Activated CD4-positive, alpha-beta T cell treated with anti-CD3 and anti-CD28 coated beads for 48 hours (primary cell): Measurements from ENCODE around the gene SLC16A8.
"Not testable (repeated sequence)": the region's sequence is repeated elsewhere in the genome, so short reads cannot be mapped to it uniquely, and the experiment has no call there.

ENCODE experiments used
- DNase-seq: peaks from one replicate; pipeline ENCODE4 v3.0.0-alpha.2; 2020

SLC16A8 gene

DNA sequence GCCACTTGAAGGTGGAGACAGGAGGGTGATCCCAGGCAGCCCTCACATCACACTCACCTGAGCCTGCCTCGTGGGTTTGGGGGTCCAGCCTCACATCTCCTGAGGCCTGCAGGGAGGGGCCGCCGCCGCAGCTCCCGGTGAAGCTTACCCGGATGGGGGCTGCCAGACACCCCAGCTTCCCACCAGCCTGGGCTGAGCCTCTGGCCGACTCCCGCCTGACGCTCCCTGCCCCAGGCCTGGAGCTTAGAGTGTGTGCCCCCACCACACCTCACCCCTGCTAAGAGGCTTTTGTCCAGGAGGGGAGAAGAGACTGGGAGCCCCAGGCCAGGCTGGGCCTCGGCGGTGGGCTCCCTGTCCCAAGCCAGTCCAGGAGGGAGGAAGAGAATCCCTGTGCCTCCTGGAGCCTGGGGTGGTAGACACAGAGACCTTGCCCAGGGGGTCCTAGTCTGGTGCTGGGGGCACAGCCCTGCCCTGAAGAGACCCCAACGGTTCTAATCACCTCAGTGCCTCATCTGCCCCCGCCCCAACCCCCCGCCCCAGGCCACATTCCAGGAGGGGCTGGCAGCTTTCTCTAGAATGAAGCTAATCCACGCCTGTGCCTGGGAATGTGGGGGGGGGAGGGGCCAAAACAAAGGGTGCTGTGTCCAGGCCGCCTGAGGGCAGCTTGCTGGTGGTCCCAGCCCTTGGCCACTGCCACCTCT lies at the start of gene SLC16A8:
SLC16A8 (minus strand) TSS at position 254 of the 701 bp plus-strand sequence. CDS start 1,311 bp downstream, outside the sequence.
- no peak for DNase-seq

DNA sequence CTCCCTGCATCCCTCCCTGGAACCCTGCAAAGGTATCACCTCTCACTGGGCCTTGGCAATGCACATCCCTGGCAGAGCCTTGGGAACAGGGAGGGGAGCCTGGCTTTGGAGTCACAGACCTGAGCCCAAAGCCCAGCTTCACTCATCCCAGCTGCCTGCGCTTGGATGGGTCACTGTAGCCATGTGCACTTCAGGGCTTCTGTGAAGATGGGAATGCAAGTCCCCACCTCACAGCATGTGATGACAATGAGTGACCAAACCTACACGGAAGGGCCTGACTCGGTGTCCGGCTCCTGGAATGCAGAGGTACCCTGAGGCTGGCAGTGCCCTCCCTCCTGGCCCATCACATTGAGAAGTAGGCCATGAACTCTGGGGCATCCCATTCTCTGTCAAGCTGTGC lies 49.3 kb upstream of the SLC16A8 start:
- no peak for DNase-seq

DNA sequence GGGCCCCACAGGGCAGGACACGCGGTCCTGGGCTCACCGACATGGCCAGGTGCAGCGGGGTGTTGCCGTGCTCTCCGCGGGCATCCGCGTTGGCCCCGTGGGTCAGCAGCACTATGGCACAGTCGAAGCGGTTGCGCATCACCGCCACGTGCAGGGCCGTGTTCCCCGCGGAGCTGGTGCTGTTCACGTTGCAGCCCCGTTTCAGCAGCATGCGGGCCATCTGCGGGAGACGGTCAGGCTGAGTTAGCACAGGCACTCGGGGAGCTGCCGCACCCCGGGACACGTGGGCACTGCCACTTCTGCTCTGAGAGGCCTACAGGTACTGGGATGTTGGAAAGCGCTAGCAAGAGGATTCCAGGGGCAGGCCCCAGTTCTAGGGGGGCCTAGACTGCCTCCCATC lies 48.8 kb upstream of the SLC16A8 start:
- DNase-seq: no peak

GRCh38 chr22:38132136-38132535 lies 48.2 kb upstream of the SLC16A8 start:
- DNase-seq: no peak

DNA sequence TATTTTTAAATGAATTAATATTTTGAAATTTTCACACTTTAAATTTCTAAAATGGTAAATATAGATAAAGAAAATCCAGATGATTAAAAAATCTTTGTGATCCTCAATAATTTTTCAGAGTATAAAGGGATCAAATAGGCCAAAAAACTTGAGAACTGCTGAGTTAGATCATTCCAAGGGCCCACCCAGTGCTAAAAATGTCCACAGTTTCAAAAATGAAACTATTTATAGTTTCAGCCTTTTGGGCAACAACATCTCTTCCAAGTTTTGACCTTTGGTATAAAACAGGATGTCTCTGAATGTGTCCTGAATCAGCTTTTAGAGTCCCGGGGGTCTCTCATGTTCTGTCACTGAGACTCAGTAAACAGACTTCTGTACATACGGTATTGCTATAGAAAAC lies 47.4 kb upstream of the SLC16A8 start:
- DNase-seq: no peak

GRCh38 chr22:38129856-38130255 lies 45.9 kb upstream of the SLC16A8 start:
- DNase-seq: no peak

GRCh38 chr22:38129021-38129420 lies 45.0 kb upstream of the SLC16A8 start:
- DNase-seq: no peak

- no peak for DNase-seq
Observed at GRCh38 chr22:38127869-38128268, 43.9 kb upstream of the SLC16A8 start.

DNA sequence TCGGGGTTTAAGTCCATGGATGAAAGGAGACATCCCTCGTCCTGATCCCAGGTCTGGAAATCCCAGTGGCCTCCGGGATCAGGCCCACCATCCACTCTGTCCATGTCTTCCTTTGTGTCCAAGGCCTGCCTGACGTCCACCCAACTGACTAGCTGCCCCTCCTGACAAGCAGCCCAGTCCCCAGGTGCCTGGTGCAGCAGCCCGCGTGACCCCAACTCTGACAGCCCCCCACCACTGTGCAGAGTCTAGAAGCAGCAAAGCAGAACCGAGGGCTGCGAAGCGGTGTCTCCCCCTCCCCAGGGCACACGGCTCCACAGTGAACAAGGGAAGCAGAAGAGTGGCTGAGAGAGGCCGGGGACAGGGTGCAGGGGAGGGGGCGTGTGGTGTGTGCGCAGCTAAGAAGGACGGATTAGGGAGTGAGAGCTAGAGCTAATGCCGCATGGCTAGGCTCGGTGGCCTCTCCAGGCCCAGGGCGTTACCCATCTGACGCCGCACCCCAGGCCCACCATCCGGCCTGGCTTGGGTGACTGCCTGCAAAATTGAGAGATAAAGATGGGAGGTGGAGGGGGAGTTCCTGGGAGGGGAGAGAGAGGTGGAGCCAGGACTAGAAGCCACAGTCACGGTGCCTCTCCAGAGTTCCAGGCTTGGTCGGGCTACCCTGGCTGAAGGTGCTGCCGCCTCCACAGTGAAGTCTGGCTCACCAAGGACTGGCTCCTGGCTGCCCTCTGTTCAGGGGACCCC lies 43.1 kb upstream of the SLC16A8 start:
- no peak for DNase-seq

- DNase-seq: no peak
Observed at GRCh38 chr22:38125751-38126201, 41.8 kb upstream of the SLC16A8 start.

DNA sequence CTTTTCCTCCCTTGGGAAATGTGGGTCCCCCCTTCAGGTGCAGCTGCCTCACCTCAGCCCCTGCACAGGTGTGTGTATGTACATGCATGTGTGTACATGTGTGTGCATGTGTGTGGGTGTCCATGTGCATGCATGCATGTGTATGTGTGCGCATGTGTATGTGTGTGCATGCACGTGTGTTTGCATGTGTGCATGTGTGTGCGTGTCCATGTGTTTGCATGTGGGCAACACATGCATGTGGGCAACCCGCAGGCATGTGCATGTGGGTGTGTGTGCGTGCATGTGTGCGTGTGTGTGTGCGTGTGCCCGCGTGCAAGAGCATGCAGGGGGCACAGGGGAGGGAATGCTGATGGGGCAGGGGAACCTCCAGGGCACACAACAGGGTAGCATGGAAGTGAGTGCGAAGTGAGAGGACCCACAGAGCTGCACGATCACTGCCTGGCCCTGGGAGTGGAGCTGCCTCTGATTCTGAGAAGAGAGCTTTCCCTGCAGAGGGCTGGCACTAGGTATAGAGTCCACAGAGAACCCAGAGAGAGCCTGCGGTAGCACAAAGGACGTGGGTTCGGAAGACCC lies 41.1 kb upstream of the SLC16A8 start:
- DNase-seq: no peak

GRCh38 chr22:38124236-38124974 lies 40.4 kb upstream of the SLC16A8 start:
- DNase-seq: no peak

GRCh38 chr22:38122616-38123015 lies 38.6 kb upstream of the SLC16A8 start:
- DNase-seq: no peak

GRCh38 chr22:38120359-38121110 lies 36.6 kb upstream of the SLC16A8 start:
- no peak for DNase-seq

- not testable (repeated sequence) for DNase-seq
Observed at GRCh38 chr22:38118747-38119146, 34.8 kb upstream of the SLC16A8 start.

- no peak for DNase-seq
Observed at GRCh38 chr22:38118182-38118581, 34.2 kb upstream of the SLC16A8 start.

- not testable (repeated sequence) for DNase-seq
Observed at GRCh38 chr22:38117556-38117955, 33.6 kb upstream of the SLC16A8 start.

- no peak for DNase-seq
Observed at GRCh38 chr22:38115423-38116205, 31.6 kb upstream of the SLC16A8 start.

GRCh38 chr22:38114484-38115398 lies 30.8 kb upstream of the SLC16A8 start:
- DNase-seq: peak; percentile 86

DNA sequence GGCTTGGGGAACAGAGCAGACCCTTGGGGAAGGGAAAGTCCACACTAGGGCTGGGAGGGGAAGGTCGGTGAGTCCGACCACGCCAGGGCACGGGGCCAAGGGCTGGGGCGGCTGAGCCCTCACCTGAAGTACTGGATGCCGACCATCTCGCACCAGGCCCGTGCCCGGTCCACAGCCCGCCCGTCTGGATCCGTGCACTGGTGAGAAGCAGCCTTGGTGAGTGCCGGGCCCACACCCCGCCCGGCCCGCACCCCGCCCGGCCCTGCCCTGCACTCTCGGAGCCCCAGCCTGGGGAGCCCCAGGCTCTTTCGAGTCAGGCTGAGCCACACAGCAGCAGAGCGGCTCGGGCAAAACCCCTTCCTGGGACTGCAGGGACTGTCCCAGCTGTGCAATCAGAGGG lies 28.4 kb upstream of the SLC16A8 start:
- DNase-seq: no peak
